GM18868 (cell line): ENCODE results near the gene TAF11L7.
"Not testable (repeated sequence)": the region's sequence is repeated elsewhere in the genome, so short reads cannot be mapped to it uniquely, and the experiment has no call there.

ENCODE experiments used
- ATAC-seq: cut with Tn5 transposase; IDR thresholded peaks from one replicate; pipeline ENCODE4 v1.9.1; 2021; ENCODE audit warnings: mild to moderate bottlenecking, moderate library complexity; ENCODE audit not compliant: unreplicated experiment

TAF11L7 gene

GRCh38 chr5:17585658-17586057 lies at the start of gene TAF11L7:
Gene TAF11L7 (minus strand): TSS chr5:17585758.
- not testable (repeated sequence) for ATAC-seq

GRCh38 chr5:17634160-17634559 lies 48.6 kb upstream of the TAF11L7 start, which contains the start of gene TAF11L14:
Gene TAF11L14 (plus strand): TSS chr5:17634460.
- ATAC-seq, result no peak

- not testable (repeated sequence) for ATAC-seq
Measured at GRCh38 chr5:17631788-17632187, 46.2 kb upstream of the TAF11L7 start, which contains the start of gene TAF11L13. Gene TAF11L13 (plus strand): TSS chr5:17632088.

GRCh38 chr5:17625686-17626085 lies 40.1 kb upstream of the TAF11L7 start:
- no peak for ATAC-seq

- no peak for ATAC-seq
Measured at GRCh38 chr5:17620627-17621026, 35.1 kb upstream of the TAF11L7 start.

- ATAC-seq, result no peak
Measured at GRCh38 chr5:17619354-17619753, 33.8 kb upstream of the TAF11L7 start.

- ATAC-seq, result no peak
Measured at GRCh38 chr5:17614872-17615605, 29.5 kb upstream of the TAF11L7 start.

- ATAC-seq, result not testable (repeated sequence)
Measured at GRCh38 chr5:17610092-17610491, 24.5 kb upstream of the TAF11L7 start, which contains the start of gene TAF11L12. Gene TAF11L12 (plus strand): TSS chr5:17610392.

GRCh38 chr5:17607461-17607860 lies 21.9 kb upstream of the TAF11L7 start:
- not testable (repeated sequence) for ATAC-seq

- no peak for ATAC-seq
Measured at GRCh38 chr5:17604951-17605350, 19.4 kb upstream of the TAF11L7 start.

GRCh38 chr5:17603880-17604279 lies 18.3 kb upstream of the TAF11L7 start, which contains the start of gene TAF11L11:
Gene TAF11L11 (plus strand): TSS chr5:17604183.
- not testable (repeated sequence) for ATAC-seq

GRCh38 chr5:17597728-17598127 lies 12.2 kb upstream of the TAF11L7 start, which contains the start of gene TAF11L10:
Gene TAF11L10 (minus strand): TSS chr5:17597828.
- ATAC-seq, result not testable (repeated sequence)

- ATAC-seq, result not testable (repeated sequence)
Measured at GRCh38 chr5:17594255-17594654, 8.7 kb upstream of the TAF11L7 start, which contains the start of gene TAF11L9. Gene TAF11L9 (minus strand): TSS chr5:17594394.

GRCh38 chr5:17590860-17591259 lies 5.3 kb upstream of the TAF11L7 start, which contains the start of gene TAF11L8:
Gene TAF11L8 (minus strand): TSS chr5:17590960.
- ATAC-seq, result not testable (repeated sequence)
